Measurements from ENCODE around the gene DGKG.
A peak's percentile ranks its signal among the peaks of the same experiment; 100 is the strongest.

The DGKG gene

DNA sequence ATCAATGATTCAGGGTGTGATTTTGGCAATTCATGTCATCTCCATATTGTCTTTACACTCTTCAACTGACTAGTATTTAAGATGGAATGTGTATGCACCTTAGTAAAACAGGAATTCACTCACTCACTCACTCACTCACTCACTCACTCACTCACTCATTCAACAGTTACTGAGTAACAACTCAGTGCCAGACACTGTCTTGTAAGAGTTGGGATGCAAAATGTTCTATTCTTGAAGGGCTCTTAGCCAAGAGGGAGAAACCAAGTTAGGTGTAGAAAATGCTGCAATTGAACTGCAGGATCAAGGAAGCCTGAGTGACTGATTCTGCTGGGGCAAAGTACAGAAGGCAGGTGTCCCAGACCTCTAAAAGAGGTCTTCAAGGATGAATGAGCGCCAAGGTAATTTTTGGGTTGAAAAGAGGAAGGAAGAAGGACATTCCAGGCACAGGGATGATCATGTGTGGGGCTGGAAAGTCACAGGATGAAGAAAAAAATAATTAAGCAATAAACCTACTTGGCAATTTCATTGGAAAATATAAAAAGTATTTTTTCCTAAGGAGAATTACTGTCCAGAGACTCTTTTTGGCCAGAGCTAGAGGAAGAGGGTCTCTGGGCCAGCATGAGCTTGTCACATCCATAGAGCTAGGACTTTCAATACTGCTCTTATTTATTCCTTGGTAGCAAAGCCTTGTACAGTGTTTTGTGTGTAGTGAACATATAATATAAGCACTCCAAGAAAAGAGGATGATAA is 194.2 kb downstream of the DGKG start:
- DNase-seq, result no peak

DNA sequence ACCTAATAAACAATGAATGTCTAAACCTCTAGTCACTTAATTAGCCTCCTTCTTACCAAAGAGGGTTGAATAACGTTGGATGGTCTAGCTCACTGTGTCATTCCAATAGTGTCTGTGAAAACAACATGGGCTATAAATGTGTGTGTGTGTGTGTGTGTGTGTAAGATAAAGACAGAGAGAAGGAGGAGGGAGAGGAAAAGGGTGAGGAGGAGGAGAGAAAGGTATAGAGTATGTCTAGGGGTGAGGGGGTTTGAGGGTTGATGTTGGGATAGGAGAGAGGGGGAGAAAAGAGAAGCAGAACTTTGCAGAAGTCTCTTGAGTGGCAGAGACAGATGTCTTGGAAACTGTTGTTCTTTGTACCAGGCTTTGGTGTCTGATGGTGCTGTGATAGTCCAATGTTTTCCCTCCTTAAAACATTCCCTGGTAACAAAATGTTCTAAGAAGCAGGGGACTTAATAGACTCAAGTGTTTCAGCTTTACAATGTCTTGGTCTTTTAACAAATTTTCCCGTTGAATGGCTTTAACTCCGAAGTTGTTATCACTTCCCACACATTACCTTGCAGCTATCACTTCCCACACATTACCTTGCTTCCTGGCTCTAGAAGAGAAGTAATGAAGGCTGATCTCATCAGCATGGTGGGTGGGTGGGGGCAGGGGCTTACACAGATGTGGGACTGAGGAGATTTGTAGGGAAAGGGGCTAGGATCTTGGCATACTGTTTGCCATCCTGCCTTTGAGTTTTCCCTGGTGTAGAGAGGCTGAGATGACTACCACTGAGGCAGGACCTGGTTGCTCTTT is 195.3 kb downstream of the DGKG start:
- DNase-seq, result no peak

DNA sequence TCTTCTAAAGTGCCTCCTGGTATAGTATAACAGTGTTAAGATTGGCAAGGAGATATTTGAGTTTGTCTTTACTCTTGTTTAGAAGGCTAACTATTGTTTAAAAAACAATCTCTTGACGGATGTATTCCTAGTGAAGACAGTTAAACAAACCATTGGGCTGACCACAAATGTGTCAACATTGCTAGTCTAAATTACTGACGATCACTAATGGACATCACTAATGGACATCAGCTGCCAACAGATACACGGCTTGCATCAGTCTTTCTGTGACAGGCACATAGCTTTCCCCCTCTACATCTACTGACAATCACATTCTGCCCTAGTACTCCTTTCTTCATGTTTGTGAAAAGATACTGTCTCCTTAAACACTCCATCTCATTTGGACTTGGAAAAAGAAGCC is 196.0 kb downstream of the DGKG start:
- DNase-seq, result no peak

DNA sequence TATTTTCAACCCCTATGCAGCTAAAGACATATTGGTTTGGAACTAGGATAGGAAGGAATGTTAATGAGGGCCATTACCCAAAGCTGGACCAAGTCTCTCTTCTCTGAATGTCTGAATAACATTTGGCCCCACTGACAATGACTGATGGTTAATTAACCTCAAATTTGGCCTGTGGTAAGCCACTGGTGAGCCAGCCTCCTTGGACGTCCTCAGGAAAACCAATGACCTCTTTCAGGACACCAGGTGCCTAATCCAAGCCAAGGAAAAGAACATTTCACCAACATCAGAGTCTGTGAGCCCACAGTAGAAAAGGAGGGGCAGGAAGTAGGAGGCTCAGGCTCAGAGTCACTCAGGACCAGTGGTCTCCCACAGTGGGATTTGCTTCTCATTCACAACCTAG is 196.7 kb downstream of the DGKG start:
- DNase-seq, result no peak

DNA sequence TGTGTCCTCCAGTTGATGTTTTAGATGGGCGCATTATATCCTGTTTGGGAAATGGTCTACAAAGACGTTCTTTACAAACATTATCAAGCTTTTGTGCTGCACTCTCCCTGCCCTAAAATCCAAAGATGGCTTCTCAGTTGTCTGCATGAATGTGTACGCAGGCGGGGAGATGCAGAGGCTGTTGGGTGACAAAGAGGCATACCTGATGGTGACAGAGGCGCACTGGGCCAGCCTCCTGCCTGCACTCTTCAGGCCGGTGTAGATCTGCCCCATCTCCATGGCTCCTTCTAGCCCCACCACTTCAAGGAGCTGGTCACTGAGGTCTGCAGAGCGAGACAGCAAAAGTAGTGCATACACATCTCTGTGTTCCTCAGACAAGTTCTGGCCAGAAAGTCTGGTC is 197.3 kb downstream of the DGKG start:
- no peak for DNase-seq

DNA sequence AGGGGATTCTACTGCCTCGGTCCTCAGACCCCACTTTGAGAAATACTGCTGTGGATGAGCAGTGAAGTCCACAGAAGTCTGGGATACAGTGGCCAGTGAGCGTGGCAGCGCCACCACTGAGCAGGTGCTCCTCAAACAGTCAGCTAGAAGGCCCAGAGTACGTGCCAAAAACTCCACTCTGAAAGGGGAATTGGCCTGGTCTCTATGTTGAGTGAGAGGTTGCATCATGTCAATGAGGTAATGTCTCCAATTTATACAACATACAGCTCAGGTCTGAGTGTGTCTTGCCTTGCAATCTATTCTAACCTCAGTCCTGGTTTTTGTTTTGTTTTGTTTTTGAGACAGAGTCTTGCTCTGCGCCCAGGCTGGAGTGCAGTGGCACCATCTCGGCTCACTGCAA is 199.8 kb downstream of the DGKG start:
- DNase-seq, result peak; percentile 14 to 15

DNA sequence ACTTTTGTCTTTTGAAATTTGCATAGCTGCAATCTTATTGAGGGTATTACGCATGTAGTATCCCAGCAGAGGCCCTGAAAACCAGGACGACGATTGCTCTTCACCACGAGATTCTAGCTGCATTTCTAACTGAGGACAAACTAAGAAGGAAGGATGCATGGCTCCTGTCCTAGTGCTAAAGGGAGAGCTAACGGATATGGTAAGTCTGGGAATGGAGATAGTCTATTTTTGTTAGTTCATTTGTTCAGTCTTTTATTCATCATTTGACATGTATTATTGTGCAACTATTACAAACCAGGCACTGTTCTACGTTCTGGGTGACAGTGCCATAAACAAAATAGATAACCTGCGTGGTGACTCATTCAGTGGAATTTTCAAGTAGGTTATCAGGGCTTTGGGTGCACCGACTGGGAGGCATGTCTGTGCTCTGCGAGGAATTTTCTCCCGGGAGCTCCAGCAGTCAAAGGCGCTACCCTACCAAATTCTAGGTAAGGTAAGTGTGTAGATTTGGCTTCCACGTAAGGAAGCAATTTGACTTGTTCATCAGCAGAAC is 201.3 kb downstream of the DGKG start:
- DNase-seq, result no peak

DNA sequence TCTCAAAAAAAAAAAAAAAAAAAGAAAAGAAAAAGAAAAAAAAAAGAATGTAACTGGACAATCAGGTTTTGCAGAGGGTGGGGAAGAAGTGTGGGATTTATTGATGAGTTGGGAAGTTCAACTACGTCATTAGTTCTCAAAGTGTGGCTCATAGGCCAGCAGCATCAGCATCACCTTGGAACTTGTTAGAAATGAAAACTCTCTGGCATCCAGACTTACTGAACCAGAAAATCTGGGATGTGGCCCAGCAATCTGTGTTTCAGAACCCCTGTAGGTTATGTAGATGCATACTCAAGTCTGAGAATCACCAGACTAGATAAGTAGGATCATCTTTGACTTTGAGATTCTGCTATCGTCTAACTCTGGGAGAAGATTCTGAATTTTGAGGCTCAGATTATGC is 207.4 kb downstream of the DGKG start:
- DNase-seq, result no peak

DNA sequence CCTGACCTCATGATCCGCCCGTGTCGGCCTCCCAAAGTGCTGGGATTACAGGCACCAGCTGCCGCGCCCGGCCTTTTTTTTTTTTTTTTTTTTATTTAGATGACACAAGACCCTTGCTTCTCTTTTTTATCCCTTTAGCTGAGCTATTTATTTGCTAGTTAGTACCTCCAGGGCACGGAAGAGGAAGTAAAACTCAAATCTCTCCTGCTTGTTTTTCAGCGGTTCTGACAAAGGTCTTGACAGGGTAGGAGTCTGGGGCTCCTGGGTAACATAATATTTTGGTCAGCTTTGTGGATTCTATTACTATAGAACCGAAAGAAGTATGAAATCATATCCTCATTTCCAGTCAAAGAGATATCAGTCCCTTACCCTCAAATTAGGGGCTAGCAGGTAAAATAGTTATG is 209.1 kb downstream of the DGKG start:
- DNase-seq, result peak; percentile 29 to 56

DNA sequence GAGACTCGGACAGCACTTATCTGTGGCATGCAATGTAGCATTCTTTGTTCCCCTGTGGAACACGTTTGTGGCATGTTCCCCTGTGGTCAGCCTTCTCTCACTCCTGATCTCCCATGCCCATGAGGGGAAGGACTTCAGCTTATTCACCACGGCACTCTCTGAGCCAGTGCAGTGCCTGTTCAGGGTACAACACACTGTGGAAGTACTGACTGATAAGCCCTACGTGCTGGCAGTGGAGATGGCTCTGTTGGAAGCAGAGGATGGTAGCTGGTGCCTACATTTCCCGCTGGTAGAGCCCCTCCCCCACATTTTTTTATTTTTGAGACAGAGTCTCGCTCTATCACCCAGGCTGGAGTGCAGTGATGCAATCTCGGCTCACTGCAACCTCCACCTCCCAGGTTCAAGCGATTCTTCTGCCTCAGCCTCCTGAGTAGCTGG is 209.7 kb downstream of the DGKG start:
- no peak for DNase-seq

DNA sequence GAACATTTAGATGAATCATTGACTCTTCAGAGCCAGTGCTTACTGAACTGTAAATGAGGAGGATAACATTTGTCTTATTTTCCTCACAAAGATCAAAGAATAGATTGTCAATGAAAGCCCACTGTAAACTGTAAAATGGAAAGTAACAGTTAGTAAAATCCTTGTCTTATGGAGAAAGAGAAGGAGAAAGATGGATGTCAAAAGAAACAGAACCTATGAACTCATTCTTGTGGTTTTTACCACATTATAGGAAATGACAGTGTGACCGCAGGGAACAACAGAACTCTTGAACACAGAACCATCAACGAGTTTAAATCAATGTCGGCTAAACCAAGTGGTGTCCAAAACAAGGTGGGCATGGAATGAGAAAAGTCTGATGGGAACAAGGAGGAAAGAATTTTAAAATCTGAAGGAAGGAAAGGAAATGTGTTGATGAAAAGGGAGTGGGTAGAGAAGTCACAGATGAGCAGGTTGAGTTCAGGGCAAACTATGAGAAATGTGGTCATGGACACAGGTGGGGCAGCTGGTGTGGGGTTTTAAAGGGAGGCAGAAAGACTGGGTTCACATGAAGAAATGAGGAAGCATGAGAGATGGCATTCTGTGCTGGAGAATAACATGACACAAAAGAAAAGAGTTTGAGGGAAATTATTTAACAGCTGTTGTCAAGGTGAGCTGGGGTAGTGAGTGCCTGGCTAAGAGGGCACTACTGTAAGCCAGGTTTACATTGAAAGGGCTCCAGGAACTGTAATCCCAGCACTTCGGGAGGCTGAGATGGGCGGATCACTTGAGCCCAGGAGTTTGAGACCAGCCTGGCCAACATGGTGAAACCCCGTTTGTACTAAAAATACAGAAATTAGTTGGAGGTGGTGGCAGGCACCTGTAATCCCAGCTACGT is 210.7 kb downstream of the DGKG start:
- peak in 1 of 2 donors; percentile 25 for DNase-seq

DNA sequence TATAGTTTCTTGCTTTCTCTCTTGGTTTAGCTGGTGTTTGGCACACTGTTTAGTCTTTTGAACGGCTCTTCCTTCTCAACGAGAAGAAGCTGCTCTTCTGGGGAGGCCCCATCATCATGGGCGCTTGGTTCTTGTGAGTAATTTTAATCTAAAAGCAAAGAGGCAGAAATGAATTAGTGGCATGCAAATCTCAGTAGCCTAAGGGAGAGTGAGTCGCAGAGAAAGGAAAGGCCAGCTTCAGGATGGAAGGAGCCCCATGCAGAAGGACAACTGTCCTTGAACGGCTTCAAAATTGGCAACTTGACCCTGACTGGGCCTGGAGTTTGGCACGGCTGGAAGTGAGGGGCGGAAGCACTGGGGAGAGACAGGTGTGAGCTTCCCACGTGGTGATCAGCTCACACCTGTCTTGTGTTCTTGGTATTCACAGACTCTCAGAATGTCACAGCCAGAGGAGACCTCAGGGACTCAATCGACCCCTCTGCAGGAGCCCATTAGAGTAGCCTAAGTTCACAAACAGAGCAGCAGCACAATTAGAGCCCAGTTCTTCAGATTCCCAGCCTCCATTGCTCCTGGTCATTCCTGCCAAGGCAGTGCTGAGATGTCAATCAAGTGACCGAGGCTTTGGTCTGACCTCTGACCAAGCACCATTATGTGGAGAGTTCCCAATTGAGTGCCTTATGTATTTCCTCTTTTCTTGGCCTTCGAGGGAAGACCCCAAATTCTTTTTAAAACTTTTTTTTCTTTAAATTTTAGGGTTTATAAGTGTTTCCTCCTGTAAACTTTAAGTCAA is 211.8 kb downstream of the DGKG start:
- DNase-seq, result no peak

DNA sequence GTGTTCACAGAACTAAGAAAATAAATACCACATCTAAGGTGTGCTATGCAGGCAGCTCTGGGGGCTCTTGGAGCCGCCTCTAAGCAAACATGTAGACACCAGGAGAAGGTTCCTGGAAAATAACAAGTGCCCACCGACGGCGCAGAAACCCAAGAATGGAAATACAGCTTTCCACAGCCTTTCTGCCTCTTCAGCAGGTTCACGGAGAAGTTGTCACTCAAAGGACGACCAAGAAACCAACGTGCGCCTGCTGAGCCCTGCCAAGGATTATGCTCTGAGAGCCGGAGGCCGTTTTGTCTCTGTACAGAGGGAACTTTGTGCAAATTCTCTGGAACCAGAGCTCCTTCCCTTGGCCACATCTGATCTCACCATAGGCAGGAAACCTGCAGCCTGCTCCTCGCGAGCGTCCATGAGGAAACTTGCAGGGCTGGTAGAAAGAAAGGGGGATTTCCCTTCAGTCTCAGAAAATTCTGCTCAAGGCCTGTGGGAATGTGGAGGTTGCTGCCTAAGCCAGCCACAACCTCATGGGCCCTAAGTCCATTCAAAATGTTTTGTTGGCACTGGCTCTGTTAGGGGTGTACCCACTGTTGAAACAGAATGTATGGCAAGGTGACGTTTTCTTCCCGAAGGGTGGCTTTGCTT is 212.6 kb downstream of the DGKG start:
- DNase-seq, result no peak

DNA sequence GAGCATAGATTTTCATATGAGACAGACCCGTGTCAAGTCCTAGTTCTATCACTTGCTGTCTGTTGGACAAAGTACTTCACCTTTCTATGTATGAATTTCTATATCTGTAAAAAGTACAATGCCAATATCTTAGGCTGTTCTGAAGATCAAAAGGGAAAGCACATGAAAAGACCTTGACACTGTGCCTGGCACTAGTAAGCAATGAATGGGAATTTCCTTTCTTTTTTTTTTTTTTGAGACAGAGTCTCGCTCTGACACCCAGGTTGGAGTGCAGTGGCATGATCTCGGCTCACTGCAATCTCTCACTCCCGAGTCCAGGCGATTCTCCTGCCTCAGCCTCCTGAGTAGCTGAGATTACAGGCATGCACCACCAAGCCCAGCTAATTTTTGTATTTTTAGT is 217.8 kb downstream of the DGKG start:
- DNase-seq, result no peak

DNA sequence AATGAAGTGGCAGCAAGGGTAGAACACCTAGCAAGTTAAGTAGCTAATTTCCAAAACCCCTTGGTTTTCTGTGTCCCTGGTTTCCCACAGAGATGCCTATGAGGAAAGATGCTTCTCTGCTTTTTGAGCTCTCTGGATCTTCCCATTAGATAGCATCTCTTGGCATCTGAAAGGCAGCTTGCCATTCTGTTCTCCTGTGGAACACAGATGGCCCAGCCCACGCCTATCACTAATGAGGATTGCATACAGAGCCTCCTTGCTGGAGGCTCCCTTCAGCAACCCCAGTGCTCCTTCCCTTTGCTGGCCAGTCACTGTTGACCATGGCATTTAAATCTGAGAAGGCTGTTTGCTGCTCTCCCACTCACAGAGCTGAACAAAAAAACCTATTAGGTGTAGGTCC is 218.8 kb downstream of the DGKG start:
- DNase-seq, result no peak

DNA sequence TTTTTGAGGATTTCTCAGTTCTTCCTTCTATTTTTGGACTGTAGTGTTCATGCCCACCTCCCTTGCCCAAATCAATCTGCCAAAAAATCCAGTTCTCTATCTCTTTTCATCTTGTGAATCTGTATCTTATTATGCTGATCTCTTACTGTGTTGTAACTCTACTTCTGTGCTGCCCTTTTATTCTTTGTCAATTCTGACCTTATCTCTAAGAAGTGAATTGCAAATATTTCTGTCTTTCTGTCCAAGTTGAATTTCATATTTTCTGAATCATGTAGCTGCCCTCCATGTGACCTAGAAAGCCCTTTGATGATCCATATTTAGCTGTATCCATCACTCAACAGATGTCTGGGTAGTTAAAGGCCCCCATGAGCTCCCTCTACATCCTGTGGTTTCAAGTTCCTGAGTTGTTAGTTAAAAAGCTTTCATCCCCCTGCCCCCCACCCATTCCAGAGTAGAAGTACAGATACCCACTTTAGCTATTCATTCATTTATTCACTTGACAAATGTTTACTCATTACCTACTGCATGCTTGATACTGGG is 219.6 kb downstream of the DGKG start:
- no peak for DNase-seq

DNA sequence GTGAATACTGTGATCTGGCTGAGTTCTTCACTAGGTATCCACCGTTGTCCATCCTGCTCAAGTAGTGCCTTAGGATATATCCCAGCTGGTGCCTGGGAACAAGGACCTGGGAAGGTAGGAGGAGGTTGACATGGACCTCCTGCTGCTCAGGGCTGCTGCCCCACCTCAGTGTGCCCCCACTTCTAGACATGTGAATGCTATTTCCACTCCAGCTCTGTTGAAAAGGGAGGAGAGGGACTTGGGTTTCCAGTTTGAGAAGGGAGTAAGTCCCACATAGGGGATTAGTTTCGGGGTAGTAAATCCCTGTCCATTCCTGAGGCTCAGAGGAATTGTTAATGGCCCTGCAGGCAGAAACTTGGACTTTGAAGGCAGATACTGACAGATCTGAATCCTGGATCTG is 220.2 kb downstream of the DGKG start:
- no peak for DNase-seq

DNA sequence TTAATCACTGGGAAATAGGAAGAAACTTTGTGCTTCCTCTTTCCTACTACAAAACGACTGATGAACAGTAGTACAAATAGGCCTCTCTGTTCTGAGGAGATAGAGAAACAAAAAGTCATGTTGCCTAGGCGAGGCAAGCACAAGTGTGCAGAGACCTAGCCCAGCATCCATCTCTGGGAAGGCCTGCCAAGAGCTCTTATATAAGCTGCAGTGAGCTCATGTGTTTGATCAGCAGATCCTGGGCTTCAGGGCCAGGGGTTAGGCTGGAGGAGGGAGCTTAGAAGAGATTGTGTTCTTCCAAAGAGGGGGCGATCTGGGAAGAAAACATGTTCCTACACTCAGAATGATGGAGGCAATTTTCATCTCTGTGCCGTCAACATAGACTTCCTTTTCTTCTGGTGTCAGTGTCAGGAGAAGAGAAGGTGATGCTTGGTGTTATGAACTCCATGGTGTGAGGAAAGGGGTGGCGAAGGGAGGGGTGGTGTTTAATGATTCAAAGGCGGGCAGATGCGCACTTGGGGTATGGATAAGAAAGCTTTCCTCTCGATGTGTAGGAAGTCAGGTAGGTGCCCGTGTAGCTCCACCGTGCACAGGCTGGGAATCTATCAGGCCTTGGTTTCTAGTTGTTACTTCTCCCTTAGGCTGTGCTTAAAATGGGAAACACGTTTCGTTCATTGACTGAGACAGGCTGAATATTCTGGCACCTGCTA is 223.6 kb downstream of the DGKG start:
- DNase-seq, result no peak

DNA sequence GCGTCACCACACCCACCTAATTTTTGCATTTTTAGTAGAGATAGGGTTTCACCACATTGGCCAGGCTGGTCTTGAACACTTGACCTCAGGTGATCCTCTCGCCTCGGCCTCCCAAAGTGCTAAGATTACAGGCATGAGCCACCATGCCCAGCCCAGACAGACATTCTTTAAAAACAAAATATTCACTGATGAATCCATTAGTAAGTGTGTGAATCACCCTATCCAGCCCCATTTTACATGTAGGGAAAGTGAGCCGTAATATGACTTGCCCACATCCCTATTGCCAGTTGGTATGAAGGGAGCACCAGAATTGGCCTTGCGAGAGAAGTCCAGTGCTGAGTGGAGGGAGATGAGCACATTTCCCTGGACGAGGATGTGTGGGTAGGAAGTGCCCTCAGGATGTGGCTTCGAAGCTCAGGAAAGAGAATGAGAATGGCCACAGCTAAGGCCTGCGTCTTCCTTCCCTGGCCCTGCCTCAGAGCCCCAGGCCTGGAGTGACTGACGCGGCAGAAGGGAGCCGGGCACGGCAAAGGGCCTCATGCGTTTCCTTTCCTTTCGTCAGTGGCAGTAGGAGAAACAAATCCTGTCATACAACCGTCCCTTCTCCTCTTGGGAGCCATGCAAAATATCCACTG is 224.9 kb downstream of the DGKG start:
- no peak for DNase-seq

DNA sequence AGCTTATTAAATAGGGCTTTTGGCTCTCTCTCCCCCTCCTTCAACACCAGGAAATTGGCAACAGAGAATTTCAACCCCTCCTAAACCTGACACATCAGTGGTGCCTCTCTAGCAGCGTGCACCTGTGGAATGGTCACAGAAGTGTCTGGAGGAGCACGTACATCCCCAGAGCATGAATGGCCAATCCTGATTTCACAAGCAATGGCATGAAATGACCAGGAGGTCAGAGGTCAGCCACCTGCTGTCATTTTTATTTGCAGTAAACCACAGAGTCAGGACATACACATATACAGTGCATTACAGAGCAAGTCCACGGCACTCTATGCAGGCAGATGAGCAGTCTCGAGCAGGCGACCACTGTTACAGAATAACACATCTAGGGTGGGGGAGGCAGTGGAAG is 228.1 kb downstream of the DGKG start:
- DNase-seq, result no peak
